Measurements from ENCODE around the gene CTSF. TPM values are rescaled to one million over a fixed set of nuclear protein-coding genes. Genes with fewer than 3 reads are reported as not detected.
A peak's percentile ranks its signal among the peaks of the same experiment; 100 is the strongest.
"Not testable (repeated sequence)": the region's sequence is repeated elsewhere in the genome, so short reads cannot be mapped to it uniquely, and the experiment has no call there.

Gene CTSF
- total and polyA plus RNA-seq, 2 donors from 2014 or later, result 58.0 to 80.4 TPM

DNA sequence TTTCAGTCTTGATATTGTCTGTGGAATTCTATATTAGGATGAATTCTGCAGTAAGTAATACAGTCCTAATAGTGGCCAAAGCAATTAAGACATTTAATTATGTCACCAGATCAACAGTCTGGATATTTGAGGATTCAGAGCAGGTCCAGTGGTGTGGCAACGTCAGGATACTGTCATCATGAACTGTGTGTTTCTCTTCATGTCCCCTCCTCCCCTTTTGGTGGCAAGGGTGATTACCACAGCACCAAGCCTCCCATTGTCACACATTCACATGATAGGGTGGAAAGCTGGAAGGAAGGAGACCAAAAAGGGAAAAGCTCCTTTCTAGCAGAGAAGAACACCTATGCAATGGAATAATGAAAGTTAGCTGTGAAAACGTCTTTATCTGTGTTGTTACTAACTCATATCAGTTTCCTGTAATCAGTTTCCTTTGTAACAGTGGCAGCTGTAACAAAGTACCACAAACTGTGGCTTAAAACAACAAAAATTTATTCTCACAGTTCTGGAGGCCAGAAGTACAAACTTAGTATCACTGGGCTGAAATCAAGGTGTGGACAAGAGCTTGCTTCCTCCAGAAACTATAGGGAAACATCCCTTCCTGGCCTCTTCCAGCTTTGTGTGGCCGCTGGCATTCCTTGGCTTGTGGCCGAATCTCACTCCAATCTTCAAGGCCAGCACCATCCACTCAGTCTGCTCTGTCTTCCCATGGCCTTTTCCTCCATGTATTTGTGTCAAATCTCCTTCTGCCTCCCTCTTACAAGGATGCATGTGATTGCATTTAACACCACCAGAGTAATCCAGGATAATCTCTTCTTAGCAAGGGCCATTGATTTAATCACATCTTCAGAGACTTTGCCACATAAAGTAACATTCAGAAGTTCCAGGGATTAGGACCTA lies 41.6 kb upstream of the CTSF start:
- no peaks in the 10 kb centered on the region for H3K27me3 ChIP-seq (ENCODE audit: control insufficient read depth, insufficient read depth, low read length)
- H3K36me3 ChIP-seq (ENCODE audit: control insufficient read depth in 2 of 3, insufficient read depth in 3 of 3, low read length in 3 of 3), result peaks cover 0 to 7% (median 2%) of the 10 kb centered on the region in 3 donors
- no peaks in the 10 kb centered on the region for H3K4me1 ChIP-seq (ENCODE audit: control insufficient read depth in 2 of 3, insufficient read depth in 2 of 3, low read depth in 1 of 3, low read length in 3 of 3)
- intact Hi-C loops (cut with DNase I), result no loop called here
- no peak overlapping the region for H3K27ac ChIP-seq (ENCODE audit: low read depth in 2 of 2, low read length in 2 of 2)
- no peaks in the 10 kb centered on the region for H3K9me3 ChIP-seq (ENCODE audit: control insufficient read depth in 2 of 3, insufficient read depth in 1 of 3, low read length in 3 of 3)
- DNase-seq, result no peak
- TF ChIP-seq CTCF (IDR thresholded peaks at IDR 0.05; ENCODE audit: borderline replicate concordance, extremely low read depth, insufficient read depth), result no peak
- no peak overlapping the region for H3K4me3 ChIP-seq (ENCODE audit: low read length in 3 of 3)
- FAIRE-seq, result no peak
- no peak overlapping the region for H3K9ac ChIP-seq (ENCODE audit: low read length in 3 of 3)

GRCh38 chr11:66607126-66607834 lies 38.9 kb upstream of the CTSF start:
- Histone ChIP-seq H3K36me3 (ENCODE audit: control insufficient read depth in 2 of 3, insufficient read depth in 3 of 3, low read length in 3 of 3) (peaks cover 0 to 12% (median 2%) of the 10 kb centered on the region in 3 donors), H3K4me3 (ENCODE audit: low read length in 3 of 3) (no peak overlapping the region), H3K27ac (ENCODE audit: low read depth in 2 of 2, low read length in 2 of 2) (peak overlapping the region in 1 of 2 donors; percentile 19), H3K4me1 (ENCODE audit: control insufficient read depth in 2 of 3, insufficient read depth in 2 of 3, low read depth in 1 of 3, low read length in 3 of 3) (peaks cover 0 to 3% (median 2%) of the 10 kb centered on the region in 3 donors), H3K9me3 (ENCODE audit: control insufficient read depth in 2 of 3, insufficient read depth in 1 of 3, low read length in 3 of 3) (no peaks in the 10 kb centered on the region), H3K9ac (ENCODE audit: low read length in 3 of 3) (no peak overlapping the region), H3K27me3 (ENCODE audit: control insufficient read depth, insufficient read depth, low read length) (no peaks in the 10 kb centered on the region)
- TF ChIP-seq CTCF (IDR thresholded peaks at IDR 0.05; ENCODE audit: borderline replicate concordance, extremely low read depth, insufficient read depth), result no peak
- intact Hi-C loops (cut with DNase I), result no loop called here
- FAIRE-seq (no peak), DNase-seq (no peak)

DNA sequence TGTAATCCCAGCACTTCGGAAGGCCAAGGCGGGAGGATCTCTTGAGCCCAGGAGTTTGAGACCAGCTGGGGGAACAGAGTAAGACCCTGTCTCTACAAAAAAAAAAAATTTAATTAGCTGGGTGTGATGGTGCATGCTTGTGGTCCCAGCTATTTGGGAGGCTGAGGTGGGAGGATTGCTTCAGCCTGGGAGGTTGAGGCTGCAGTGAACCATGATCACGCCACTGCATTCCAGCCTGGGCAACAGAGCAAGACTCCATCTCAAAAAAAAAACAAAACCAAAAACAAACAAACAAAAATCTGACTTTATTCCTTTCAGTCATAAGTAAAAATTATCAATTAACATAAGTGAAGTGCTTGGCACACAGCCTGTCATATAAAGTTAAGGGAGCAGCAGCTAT lies 38.2 kb upstream of the CTSF start:
- H3K9me3 ChIP-seq (ENCODE audit: control insufficient read depth in 2 of 3, insufficient read depth in 1 of 3, low read length in 3 of 3); DNase-seq; FAIRE-seq; H3K4me3 ChIP-seq (ENCODE audit: low read length in 3 of 3); H3K27me3 ChIP-seq (ENCODE audit: control insufficient read depth, insufficient read depth, low read length); H3K4me1 ChIP-seq (ENCODE audit: control insufficient read depth in 2 of 3, insufficient read depth in 2 of 3, low read depth in 1 of 3, low read length in 3 of 3); intact Hi-C loops (cut with DNase I); H3K9ac ChIP-seq (ENCODE audit: low read length in 3 of 3): not testable (repeated sequence)
- peak overlapping the region in 1 of 2 donors; percentile 19 for H3K27ac ChIP-seq (ENCODE audit: low read depth in 2 of 2, low read length in 2 of 2)
- H3K36me3 ChIP-seq (ENCODE audit: control insufficient read depth in 2 of 3, insufficient read depth in 3 of 3, low read length in 3 of 3), result peaks cover 0 to 12% (median 2%) of the 10 kb centered on the region in 3 donors

GRCh38 chr11:66604155-66604554 lies 35.7 kb upstream of the CTSF start:
- no peak for TF ChIP-seq CTCF (IDR thresholded peaks at IDR 0.05; ENCODE audit: borderline replicate concordance, extremely low read depth, insufficient read depth)
- Histone ChIP-seq H3K9me3 (ENCODE audit: control insufficient read depth in 2 of 3, insufficient read depth in 1 of 3, low read length in 3 of 3) (no peaks in the 10 kb centered on the region), H3K27ac (ENCODE audit: low read depth in 2 of 2, low read length in 2 of 2) (no peak overlapping the region), H3K27me3 (ENCODE audit: control insufficient read depth, insufficient read depth, low read length) (no peaks in the 10 kb centered on the region), H3K4me3 (ENCODE audit: low read length in 3 of 3) (no peak overlapping the region), H3K9ac (ENCODE audit: low read length in 3 of 3) (no peak overlapping the region), H3K36me3 (ENCODE audit: control insufficient read depth in 2 of 3, insufficient read depth in 3 of 3, low read length in 3 of 3) (peaks cover 0 to 26% (median 10%) of the 10 kb centered on the region in 3 donors), H3K4me1 (ENCODE audit: control insufficient read depth in 2 of 3, insufficient read depth in 2 of 3, low read depth in 1 of 3, low read length in 3 of 3) (peaks cover 0 to 4% (median 2%) of the 10 kb centered on the region in 3 donors)
- intact Hi-C loops (cut with DNase I), result no loop called here
- DNase-seq (peak in 1 of 5 donors; percentile 4), FAIRE-seq (no peak)
